SKM-1 (cell line): ENCODE measurements around the gene FHDC1.

ENCODE experiments used
- DNase-seq: peaks from one replicate; lab custom pipeline; 2025; ENCODE audit not compliant: unreplicated experiment; lab: John Stamatoyannopoulos, UW

FHDC1 gene

DNA sequence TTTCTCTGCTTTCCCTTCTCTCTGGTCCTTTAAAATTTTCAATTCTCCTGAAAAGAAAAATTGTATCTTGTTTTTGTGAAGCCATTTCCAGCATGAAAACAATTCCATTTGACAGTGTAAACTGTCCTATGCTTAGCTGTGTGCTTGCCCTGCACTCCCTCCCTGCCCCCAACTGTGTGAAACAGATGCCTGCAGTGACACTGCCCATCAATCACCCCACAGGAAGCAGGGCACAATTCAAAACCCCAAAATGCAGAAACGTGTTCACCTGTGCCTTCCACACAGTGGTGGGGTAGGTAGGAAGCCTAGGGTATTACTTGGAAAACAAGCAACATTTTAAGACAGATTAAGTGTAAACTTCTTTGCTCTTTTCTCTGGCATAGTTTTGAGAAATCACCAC is 6.2 kb upstream of the FHDC1 start:
- no peak for DNase-seq

- DNase-seq, result no peak
These were observed 980 bp upstream of the FHDC1 start for GRCh38 chr4:152935143-152935542.

GRCh38 chr4:152936446-152937335 is 568 bp downstream of the FHDC1 start:
- no peak for DNase-seq

GRCh38 chr4:152937336-152938236 is 1.5 kb downstream of the FHDC1 start:
- no peak for DNase-seq

GRCh38 chr4:152938237-152938947 is 2.3 kb downstream of the FHDC1 start:
- DNase-seq, result no peak

- no peak for DNase-seq
These were observed 3.5 kb downstream of the FHDC1 start for GRCh38 chr4:152939621-152940020.

- DNase-seq, result no peak
These were observed 4.3 kb downstream of the FHDC1 start for GRCh38 chr4:152940461-152940860.

DNA sequence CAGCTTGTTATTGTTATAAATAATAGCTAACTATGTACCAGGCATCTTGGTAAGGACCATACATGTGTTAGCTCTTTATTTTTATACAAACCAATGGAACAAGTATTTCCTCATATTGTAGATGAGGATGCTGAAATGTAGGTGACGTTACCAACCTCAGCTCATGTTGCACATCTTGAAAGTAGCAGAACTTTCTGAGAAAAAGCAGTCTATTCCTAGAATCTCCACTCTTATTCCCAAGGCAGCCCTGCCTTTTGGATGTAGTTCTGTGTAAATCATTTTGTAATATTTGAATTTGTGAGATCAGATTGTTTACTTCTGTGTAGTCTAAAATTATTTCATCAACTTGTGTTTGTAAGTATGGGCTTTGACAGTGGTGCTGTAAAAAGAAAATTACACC is 5.3 kb downstream of the FHDC1 start:
- no peak for DNase-seq

DNA sequence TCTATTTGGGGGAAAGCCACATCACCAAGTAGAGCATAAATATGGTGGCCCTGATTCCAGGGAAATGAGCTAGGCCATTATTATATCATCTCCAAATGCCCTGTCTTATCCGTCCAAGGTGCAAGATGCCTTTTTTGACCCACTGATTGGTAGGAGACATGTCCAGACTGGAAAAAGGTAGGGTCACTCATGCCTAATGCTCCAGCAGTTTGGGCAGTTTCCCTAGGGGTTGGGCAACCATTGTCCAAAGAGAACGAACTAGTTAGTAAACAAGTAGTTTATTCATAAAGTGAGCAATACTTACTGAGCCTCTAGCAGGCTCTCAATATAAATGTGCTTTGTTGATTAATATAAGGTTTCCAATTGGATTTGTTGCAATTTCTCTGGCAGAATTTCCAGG is 6.2 kb downstream of the FHDC1 start:
- no peak for DNase-seq

GRCh38 chr4:152943672-152944071 is 7.5 kb downstream of the FHDC1 start:
- DNase-seq, result no peak

GRCh38 chr4:152944666-152945320 is 8.7 kb downstream of the FHDC1 start:
- no peak for DNase-seq

- no peak for DNase-seq
These were observed 9.5 kb downstream of the FHDC1 start for GRCh38 chr4:152945639-152946038.

DNA sequence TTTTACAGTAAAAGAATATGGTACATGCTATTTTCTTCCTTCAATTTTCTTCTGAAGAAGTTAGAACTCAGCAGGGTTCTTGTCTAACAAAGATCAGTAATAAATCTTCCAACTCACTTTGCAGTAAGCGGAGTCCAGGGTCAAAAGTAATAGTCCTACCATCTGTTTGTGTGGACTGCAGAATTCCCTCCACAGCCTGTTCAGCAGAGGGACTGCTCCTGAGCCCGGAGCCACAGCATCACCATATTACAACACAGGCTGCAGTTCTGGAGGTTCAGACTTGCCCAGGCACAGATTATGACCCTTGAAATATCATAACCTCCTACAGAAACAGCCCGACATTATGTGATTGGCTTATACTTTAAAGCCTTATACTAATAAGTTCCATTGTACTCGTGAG is 10.3 kb downstream of the FHDC1 start:
- no peak for DNase-seq

GRCh38 chr4:152947311-152947710 is 11.2 kb downstream of the FHDC1 start:
- DNase-seq, result no peak

- DNase-seq, result no peak
These were observed 13.8 kb downstream of the FHDC1 start for GRCh38 chr4:152949930-152950329.

DNA sequence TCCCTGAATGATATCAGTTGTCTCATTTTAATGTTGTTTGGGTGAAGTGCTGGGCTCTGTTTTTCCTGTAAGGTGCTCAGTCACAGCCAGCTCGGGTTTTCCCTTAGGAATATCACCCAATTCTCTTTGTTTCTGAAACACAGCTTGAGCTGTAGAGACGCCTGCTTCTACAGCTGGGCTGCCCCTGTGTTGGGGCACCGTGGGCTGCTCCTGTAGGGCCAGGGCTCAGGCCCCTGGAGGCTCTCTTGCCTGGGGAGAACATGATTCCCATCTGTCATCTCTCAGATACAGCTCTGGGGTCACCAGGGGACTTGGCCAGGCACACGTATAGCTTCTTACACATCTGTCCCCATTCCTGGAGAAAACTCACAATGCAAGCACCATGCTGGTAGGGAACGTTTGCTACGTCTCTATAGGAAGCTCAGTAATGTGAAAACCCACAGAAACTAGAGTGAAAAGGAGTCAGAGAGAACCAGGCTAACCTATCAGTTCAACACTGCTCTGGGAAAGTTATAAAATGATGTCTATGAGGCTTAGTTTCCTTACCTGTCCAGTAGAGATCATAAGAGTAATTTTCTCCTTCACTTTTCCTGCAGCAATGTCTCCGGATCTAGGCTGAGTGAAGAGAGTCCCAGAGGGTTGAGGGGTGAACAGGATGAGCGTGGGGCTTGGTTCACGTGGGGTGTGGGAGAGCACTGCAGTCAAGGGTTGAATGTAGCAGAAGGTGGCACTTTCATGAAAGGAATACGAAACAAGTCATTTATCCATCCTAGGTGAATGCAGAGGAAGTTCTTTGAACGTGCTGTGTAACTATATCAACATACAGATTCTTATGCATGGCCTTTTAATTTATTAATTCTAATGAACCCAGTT is 14.5 kb downstream of the FHDC1 start:
- no peak for DNase-seq

DNA sequence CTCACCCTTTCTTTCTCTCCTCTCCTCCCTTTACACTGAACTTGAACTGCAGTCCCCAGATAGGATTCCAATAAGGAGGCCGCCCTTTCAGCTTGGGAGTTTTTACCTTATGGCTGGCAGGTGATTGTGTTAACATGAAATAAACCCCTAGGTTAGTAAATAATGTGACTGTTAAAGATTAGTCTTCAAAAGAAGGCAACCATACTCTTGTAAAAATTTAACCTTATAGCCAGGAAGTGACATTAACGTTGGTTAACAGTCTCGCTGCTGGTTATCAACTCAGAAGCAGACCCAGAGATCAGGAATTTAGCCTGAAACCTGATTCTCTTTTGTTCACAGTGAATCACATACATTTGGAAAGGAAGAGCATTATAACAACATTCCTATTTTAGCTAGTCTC is 15.2 kb downstream of the FHDC1 start:
- no peak for DNase-seq

DNA sequence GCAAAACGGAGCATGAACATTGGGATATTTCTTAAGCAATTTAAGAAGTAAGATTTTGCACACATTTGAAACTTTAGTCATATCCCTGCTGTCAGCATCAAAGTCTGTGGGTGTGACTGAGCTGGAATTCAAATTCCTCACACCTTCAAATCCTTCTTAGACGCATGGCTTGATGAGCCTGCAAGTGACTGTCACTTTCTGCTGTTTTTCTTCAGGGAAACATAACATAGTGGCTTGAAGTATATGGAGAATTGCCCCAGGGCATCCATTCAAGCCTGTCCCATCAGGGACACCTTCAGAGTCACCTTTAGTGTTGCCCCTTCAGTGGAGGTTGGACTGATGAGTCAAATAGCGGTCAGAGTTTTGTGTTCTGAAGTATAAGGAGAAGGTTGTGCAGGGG is 17.4 kb downstream of the FHDC1 start:
- no peak for DNase-seq

GRCh38 chr4:152954741-152955140 is 18.6 kb downstream of the FHDC1 start:
- no peak for DNase-seq

DNA sequence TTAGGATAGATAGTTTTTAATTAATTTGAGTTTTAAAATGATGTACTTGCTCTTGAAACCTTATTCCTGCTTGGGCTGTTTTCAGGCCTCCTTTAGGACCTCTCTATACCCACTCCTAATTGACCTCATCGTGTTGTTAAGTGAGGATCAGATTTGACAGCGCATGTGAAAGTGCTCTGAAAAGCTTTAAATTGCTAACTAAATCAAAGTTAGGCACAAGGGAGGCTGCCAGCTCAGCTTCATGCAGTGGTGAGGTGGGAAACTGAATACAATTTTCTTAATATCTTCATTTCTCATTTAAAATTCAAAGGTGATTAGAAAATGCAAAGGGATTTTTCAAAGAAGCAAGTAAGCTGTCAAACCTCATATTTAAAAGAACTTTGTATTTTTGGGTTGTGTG is 20.0 kb downstream of the FHDC1 start:
- DNase-seq, result no peak
